Measurements from ENCODE around the gene TLCD3B. TPM values are rescaled to one million over a fixed set of nuclear protein-coding genes. Genes with fewer than 3 reads are reported as not detected.
"Not testable (repeated sequence)": the region's sequence is repeated elsewhere in the genome, so short reads cannot be mapped to it uniquely, and the experiment has no call there.

TLCD3B gene
- total RNA-seq, 4 donors from 2014 or later: not detected

- 90 to 96% methylated on average over 2 of the region's 2 CpGs for WGBS, 2 donors
- H3K9me3 ChIP-seq: no peaks in the 10 kb centered on the region
- TF ChIP-seq POLR2A (IDR thresholded peaks at IDR 0.05): no peak
- no peak for TF ChIP-seq CTCF (IDR thresholded peaks at IDR 0.05)
- no peak for TF ChIP-seq EP300 (IDR thresholded peaks at IDR 0.05)
- no peak for DNase-seq (ENCODE audit: low spot score in 2 of 2)
- no peak overlapping the region for H3K27ac ChIP-seq
- H3K4me3 ChIP-seq: no peak overlapping the region
- peaks cover 0 to 9% (median 8%) of the 10 kb centered on the region in 4 donors for H3K4me1 ChIP-seq
- H3K36me3 ChIP-seq: no peaks in the 10 kb centered on the region
- peaks cover 0 to 7% of the 10 kb centered on the region in 2 donors for H3K27me3 ChIP-seq
Measured at GRCh38 chr16:30017277-30017656, 13.8 kb downstream of the TLCD3B start.

GRCh38 chr16:30016555-30017276 lies 14.4 kb downstream of the TLCD3B start:
- H3K9me3 ChIP-seq: no peaks in the 10 kb centered on the region
- H3K36me3 ChIP-seq: no peaks in the 10 kb centered on the region
- no peak overlapping the region for H3K4me3 ChIP-seq
- 73 to 79% methylated on average over 7 to 8 of the region's 8 CpGs for WGBS, 2 donors
- H3K27me3 ChIP-seq: peaks cover 0 to 12% of the 10 kb centered on the region in 2 donors
- no peak for TF ChIP-seq EP300 (IDR thresholded peaks at IDR 0.05)
- TF ChIP-seq POLR2A (IDR thresholded peaks at IDR 0.05): no peak
- no peak for TF ChIP-seq CTCF (IDR thresholded peaks at IDR 0.05)
- no peak overlapping the region for H3K27ac ChIP-seq
- DNase-seq (ENCODE audit: low spot score in 2 of 2): no peak
- peaks cover 0 to 8% (median 6%) of the 10 kb centered on the region in 4 donors for H3K4me1 ChIP-seq

- not testable (repeated sequence) for H3K9me3 ChIP-seq; H3K4me3 ChIP-seq; H3K36me3 ChIP-seq; DNase-seq (ENCODE audit: low spot score in 2 of 2); H3K27ac ChIP-seq
- Histone ChIP-seq H3K4me1 (peaks cover 0 to 12% (median 9%) of the 10 kb centered on the region in 4 donors), H3K27me3 (peaks cover 0 to 25% of the 10 kb centered on the region in 2 donors)
- WGBS, 2 donors: 82 to 88% methylated on average over 7 of the region's 7 CpGs
Measured at GRCh38 chr16:30015450-30015849, 15.6 kb downstream of the TLCD3B start.

- WGBS, 2 donors: 85 to 88% methylated on average over 14 of the region's 14 CpGs
- DNase-seq (ENCODE audit: low spot score in 2 of 2); H3K27ac ChIP-seq; H3K36me3 ChIP-seq; H3K9me3 ChIP-seq; H3K4me3 ChIP-seq: not testable (repeated sequence)
- H3K4me1 ChIP-seq: peaks cover 0 to 25% (median 12%) of the 10 kb centered on the region in 4 donors
- peaks cover 0 to 41% of the 10 kb centered on the region in 2 donors for H3K27me3 ChIP-seq
Measured at GRCh38 chr16:30012598-30012997, 18.5 kb downstream of the TLCD3B start.

GRCh38 chr16:30011714-30012504 lies 19.2 kb downstream of the TLCD3B start:
- H3K4me3 ChIP-seq: peak overlapping the region in 1 of 4 donors; percentile 35
- peaks cover 0 to 1% (median 0%) of the 10 kb centered on the region in 3 donors for H3K36me3 ChIP-seq
- 18 to 28% methylated on average over 30 to 31 of the region's 31 CpGs for WGBS, 2 donors
- peaks cover 0 to 25% (median 12%) of the 10 kb centered on the region in 4 donors for H3K4me1 ChIP-seq
- no peaks in the 10 kb centered on the region for H3K9me3 ChIP-seq
- no peak for TF ChIP-seq EP300 (IDR thresholded peaks at IDR 0.05)
- no peak for TF ChIP-seq POLR2A (IDR thresholded peaks at IDR 0.05)
- TF ChIP-seq CTCF (IDR thresholded peaks at IDR 0.05): no peak
- no peak overlapping the region for H3K27ac ChIP-seq
- peaks cover 0 to 41% of the 10 kb centered on the region in 2 donors for H3K27me3 ChIP-seq
- DNase-seq (ENCODE audit: low spot score in 2 of 2): no peak

All from tibial nerve (tissue), 4 donors.